ENCODE results near the gene MED27.

The MED27 gene

GRCh38 chr9:131984564-131984963, 95.1 kb downstream of the MED27 start:
- no peak for TF ChIP-seq CTCF (IDR thresholded peaks at IDR 0.05)
- Histone ChIP-seq H3K27me3 (no peaks in the 10 kb centered on the region), H3K27ac (no peak overlapping the region), H3K4me1 (ENCODE audit: control insufficient read depth in 1 of 2, insufficient read depth in 1 of 2, low read depth in 1 of 2, low read length in 1 of 2) (peaks cover 0 to 7% of the 10 kb centered on the region in 2 experiments), H3K36me3 (no peaks in the 10 kb centered on the region), H3K4me3 (ENCODE audit: low read depth in 1 of 2, low read length in 1 of 2) (no peak overlapping the region), H3K9me3 (no peaks in the 10 kb centered on the region)

GRCh38 chr9:131982671-131983239, 96.9 kb downstream of the MED27 start:
- H3K4me1 ChIP-seq (ENCODE audit: control insufficient read depth in 1 of 2, insufficient read depth in 1 of 2, low read depth in 1 of 2, low read length in 1 of 2) = peaks cover under 1 to 10% of the 10 kb centered on the region in 2 experiments
- no peak overlapping the region for H3K4me3 ChIP-seq (ENCODE audit: low read depth in 1 of 2, low read length in 1 of 2)

GRCh38 chr9:131982102-131982501, 97.6 kb downstream of the MED27 start:
- no peaks in the 10 kb centered on the region for H3K9me3 ChIP-seq
- no peak overlapping the region for H3K4me3 ChIP-seq (ENCODE audit: low read depth in 1 of 2, low read length in 1 of 2)
- TF ChIP-seq CTCF (IDR thresholded peaks at IDR 0.05) = no peak
- H3K4me1 ChIP-seq (ENCODE audit: control insufficient read depth in 1 of 2, insufficient read depth in 1 of 2, low read depth in 1 of 2, low read length in 1 of 2) = peaks cover 7 to 17% of the 10 kb centered on the region in 2 experiments
- no peaks in the 10 kb centered on the region for H3K27me3 ChIP-seq
- no peaks in the 10 kb centered on the region for H3K36me3 ChIP-seq
- no peak overlapping the region for H3K27ac ChIP-seq

More at GRCh38 chr9:131982671-131983239, 96.9 kb downstream of the MED27 start:
- no peak overlapping the region for H3K27ac ChIP-seq
- no peaks in the 10 kb centered on the region for H3K9me3 ChIP-seq
- TF ChIP-seq CTCF (IDR thresholded peaks at IDR 0.05) = no peak
- no peaks in the 10 kb centered on the region for H3K27me3 ChIP-seq
- no peaks in the 10 kb centered on the region for H3K36me3 ChIP-seq

- no peak overlapping the region for H3K4me3 ChIP-seq (ENCODE audit: low read depth in 1 of 2, low read length in 1 of 2)
- H3K4me1 ChIP-seq (ENCODE audit: control insufficient read depth in 1 of 2, insufficient read depth in 1 of 2, low read depth in 1 of 2, low read length in 1 of 2) = peaks cover 16 to 25% of the 10 kb centered on the region in 2 experiments
- no peaks in the 10 kb centered on the region for H3K27me3 ChIP-seq
- no peak for TF ChIP-seq CTCF (IDR thresholded peaks at IDR 0.05)
- H3K36me3 ChIP-seq = no peaks in the 10 kb centered on the region
- no peak overlapping the region for H3K27ac ChIP-seq
- H3K9me3 ChIP-seq = no peaks in the 10 kb centered on the region
Measured at GRCh38 chr9:131981116-131981776, 98.4 kb downstream of the MED27 start.

- Histone ChIP-seq H3K9me3 (no peaks in the 10 kb centered on the region), H3K27ac (no peak overlapping the region), H3K4me3 (ENCODE audit: low read depth in 1 of 2, low read length in 1 of 2) (no peak overlapping the region), H3K27me3 (no peaks in the 10 kb centered on the region), H3K4me1 (ENCODE audit: control insufficient read depth in 1 of 2, insufficient read depth in 1 of 2, low read depth in 1 of 2, low read length in 1 of 2) (peaks cover 24 to 33% of the 10 kb centered on the region in 2 experiments), H3K36me3 (no peaks in the 10 kb centered on the region)
- TF ChIP-seq CTCF (IDR thresholded peaks at IDR 0.05) = no peak
Measured at GRCh38 chr9:131980267-131981016, 99.2 kb downstream of the MED27 start.
